ENCODE data around the gene GALNT12. TPM values are rescaled to one million over a fixed set of nuclear protein-coding genes. Genes with fewer than 3 reads are reported as not detected.

GALNT12 gene
- total RNA-seq, 4 donors from 2014 or later, result 0.55 to 1.6 (median 1.1) TPM

GRCh38 chr9:98846879-98847278, 39.4 kb downstream of the GALNT12 start:
- no peak for TF ChIP-seq CTCF (IDR thresholded peaks at IDR 0.05 in 4 of 5, conservative IDR thresholded peaks at IDR 0.05 in 1 of 5)
- no peak for TF ChIP-seq POLR2A (IDR thresholded peaks at IDR 0.05)
- no peak for DNase-seq
- H3K36me3 ChIP-seq, result no peaks in the 10 kb centered on the region
- ATAC-seq, result no peak
- H3K4me1 ChIP-seq, result no peaks in the 10 kb centered on the region
- H3K27me3 ChIP-seq, result no peaks in the 10 kb centered on the region
- intact Hi-C loops (cut with DNase I; ENCODE audit: low total_unique reads) (no loop called here), in situ Hi-C loops (cut with MboI; ENCODE audit: low sequenced_read_pairs in 4 of 4) (loop anchor here in 1 of 4 donors (5.0 kb wide), 1 partner anchor 290 kb away; no protein-coding TSS in a partner anchor)
- H3K4me3 ChIP-seq, result no peak overlapping the region
- no peaks in the 10 kb centered on the region for H3K9me3 ChIP-seq
- H3K27ac ChIP-seq, result no peak overlapping the region

GRCh38 chr9:98848450-98849149, 41.1 kb downstream of the GALNT12 start:
- intact Hi-C loops (cut with DNase I; ENCODE audit: low total_unique reads) (loop anchor here (1.0 kb wide), 2 partner anchors 150 to 292 kb away; no protein-coding TSS in a partner anchor), in situ Hi-C loops (cut with MboI; ENCODE audit: low sequenced_read_pairs in 4 of 4) (loop anchor here in 1 of 4 donors (5.0 kb wide), 1 partner anchor 289 kb away; no protein-coding TSS in a partner anchor)
- DNase-seq (peak; percentile 78 to 82), ATAC-seq (peak; percentile 97 to 99)
- H3K9me3 ChIP-seq, result no peaks in the 10 kb centered on the region
- H3K36me3 ChIP-seq, result no peaks in the 10 kb centered on the region
- peak overlapping the region in 2 of 4 donors; percentile 7 to 41 for H3K27ac ChIP-seq
- no peaks in the 10 kb centered on the region for H3K4me1 ChIP-seq
- H3K4me3 ChIP-seq, result peak overlapping the region; percentile 43 to 49 (median 46)
- no peaks in the 10 kb centered on the region for H3K27me3 ChIP-seq
- no peak for TF ChIP-seq POLR2A (IDR thresholded peaks at IDR 0.05)
- TF ChIP-seq CTCF (IDR thresholded peaks at IDR 0.05 in 4 of 5, conservative IDR thresholded peaks at IDR 0.05 in 1 of 5), result peak; percentile 70 to 91 (median 76)

GRCh38 chr9:98849563-98849962, 42.1 kb downstream of the GALNT12 start:
- ATAC-seq (no peak), DNase-seq (no peak)
- no peak overlapping the region for H3K27ac ChIP-seq
- TF ChIP-seq POLR2A (IDR thresholded peaks at IDR 0.05) (no peak), CTCF (IDR thresholded peaks at IDR 0.05 in 4 of 5, conservative IDR thresholded peaks at IDR 0.05 in 1 of 5) (no peak)
- H3K4me1 ChIP-seq, result no peaks in the 10 kb centered on the region
- in situ Hi-C loops (cut with MboI; ENCODE audit: low sequenced_read_pairs in 4 of 4) (loop anchor here in 1 of 4 donors (5.0 kb wide), 1 partner anchor 288 kb away; no protein-coding TSS in a partner anchor), intact Hi-C loops (cut with DNase I; ENCODE audit: low total_unique reads) (no loop called here)
- no peak overlapping the region for H3K4me3 ChIP-seq
- H3K9me3 ChIP-seq, result no peaks in the 10 kb centered on the region
- no peaks in the 10 kb centered on the region for H3K36me3 ChIP-seq
- no peaks in the 10 kb centered on the region for H3K27me3 ChIP-seq

- no peak for TF ChIP-seq CTCF (IDR thresholded peaks at IDR 0.05 in 4 of 5, conservative IDR thresholded peaks at IDR 0.05 in 1 of 5)
- no peak for TF ChIP-seq POLR2A (IDR thresholded peaks at IDR 0.05)
- Histone ChIP-seq H3K4me1 (no peaks in the 10 kb centered on the region), H3K4me3 (no peak overlapping the region), H3K27ac (no peak overlapping the region), H3K27me3 (no peaks in the 10 kb centered on the region), H3K9me3 (peaks cover 0 to 4% (median 0%) of the 10 kb centered on the region in 3 donors), H3K36me3 (no peaks in the 10 kb centered on the region)
- no peak for ATAC-seq
- in situ Hi-C loops (cut with MboI; ENCODE audit: low sequenced_read_pairs in 4 of 4) (loop anchor here in 2 of 4 donors (10.0 kb wide), 3 partner anchors 144 to 294 kb away; no protein-coding TSS in a partner anchor), intact Hi-C loops (cut with DNase I; ENCODE audit: low total_unique reads) (no loop called here)
- DNase-seq, result no peak
These were observed 43.6 kb downstream of the GALNT12 start for GRCh38 chr9:98850851-98851729.

Measured in gastrocnemius medialis (tissue), 4 donors.